Measurements from ENCODE around the gene DLX3.
"Not testable (repeated sequence)": the region's sequence is repeated elsewhere in the genome, so short reads cannot be mapped to it uniquely, and the experiment has no call there.

DLX3 gene

GRCh38 chr17:49995055-49995738 is at the start of gene DLX3:
TSS of gene DLX3 (minus strand) at chr17:49995224. CDS start at chr17:49994998, 226 bp downstream.
- DNase-seq (ENCODE audit: low read depth in 2 of 2, low spot score in 1 of 2): no peak

- DNase-seq (ENCODE audit: low read depth in 2 of 2, low spot score in 1 of 2): no peak
Measured at GRCh38 chr17:50044483-50044882, 49.5 kb upstream of the DLX3 start.

GRCh38 chr17:50043290-50044148 is 48.5 kb upstream of the DLX3 start:
- DNase-seq (ENCODE audit: low read depth in 2 of 2, low spot score in 1 of 2): no peak

- no peak for DNase-seq (ENCODE audit: low read depth in 2 of 2, low spot score in 1 of 2)
Measured at GRCh38 chr17:50042211-50042610, 47.2 kb upstream of the DLX3 start.

GRCh38 chr17:50040496-50040895 is 45.5 kb upstream of the DLX3 start:
- not testable (repeated sequence) for DNase-seq (ENCODE audit: low read depth in 2 of 2, low spot score in 1 of 2)

- no peak for DNase-seq (ENCODE audit: low read depth in 2 of 2, low spot score in 1 of 2)
Measured at GRCh38 chr17:50039058-50039457, 44.0 kb upstream of the DLX3 start.

- no peak for DNase-seq (ENCODE audit: low read depth in 2 of 2, low spot score in 1 of 2)
Measured at GRCh38 chr17:50037321-50038107, 42.5 kb upstream of the DLX3 start.

- DNase-seq (ENCODE audit: low read depth in 2 of 2, low spot score in 1 of 2): no peak
Measured at GRCh38 chr17:50036455-50037261, 41.6 kb upstream of the DLX3 start.

- no peak for DNase-seq (ENCODE audit: low read depth in 2 of 2, low spot score in 1 of 2)
Measured at GRCh38 chr17:50035945-50036344, 40.9 kb upstream of the DLX3 start.

- DNase-seq (ENCODE audit: low read depth in 2 of 2, low spot score in 1 of 2): no peak
Measured at GRCh38 chr17:50035421-50035879, 40.4 kb upstream of the DLX3 start.

- DNase-seq (ENCODE audit: low read depth in 2 of 2, low spot score in 1 of 2): no peak
Measured at GRCh38 chr17:50034498-50035364, 39.7 kb upstream of the DLX3 start.

- DNase-seq (ENCODE audit: low read depth in 2 of 2, low spot score in 1 of 2): no peak
Measured at GRCh38 chr17:50033316-50033715, 38.3 kb upstream of the DLX3 start.

GRCh38 chr17:50029185-50029584 is 34.2 kb upstream of the DLX3 start:
- DNase-seq (ENCODE audit: low read depth in 2 of 2, low spot score in 1 of 2): no peak

GRCh38 chr17:50028736-50029120 is 33.7 kb upstream of the DLX3 start:
- DNase-seq (ENCODE audit: low read depth in 2 of 2, low spot score in 1 of 2): no peak

- no peak for DNase-seq (ENCODE audit: low read depth in 2 of 2, low spot score in 1 of 2)
Measured at GRCh38 chr17:50027881-50028735, 33.1 kb upstream of the DLX3 start.

- DNase-seq (ENCODE audit: low read depth in 2 of 2, low spot score in 1 of 2): no peak
Measured at GRCh38 chr17:50027172-50027880, 32.3 kb upstream of the DLX3 start.

GRCh38 chr17:50026837-50027171 is 31.8 kb upstream of the DLX3 start:
- peak; percentile 52 to 62 for DNase-seq (ENCODE audit: low read depth in 2 of 2, low spot score in 1 of 2)

GRCh38 chr17:50026046-50026675 is 31.1 kb upstream of the DLX3 start:
- DNase-seq (ENCODE audit: low read depth in 2 of 2, low spot score in 1 of 2): no peak
